ENCODE data around the gene NOX5.

The NOX5 gene

DNA sequence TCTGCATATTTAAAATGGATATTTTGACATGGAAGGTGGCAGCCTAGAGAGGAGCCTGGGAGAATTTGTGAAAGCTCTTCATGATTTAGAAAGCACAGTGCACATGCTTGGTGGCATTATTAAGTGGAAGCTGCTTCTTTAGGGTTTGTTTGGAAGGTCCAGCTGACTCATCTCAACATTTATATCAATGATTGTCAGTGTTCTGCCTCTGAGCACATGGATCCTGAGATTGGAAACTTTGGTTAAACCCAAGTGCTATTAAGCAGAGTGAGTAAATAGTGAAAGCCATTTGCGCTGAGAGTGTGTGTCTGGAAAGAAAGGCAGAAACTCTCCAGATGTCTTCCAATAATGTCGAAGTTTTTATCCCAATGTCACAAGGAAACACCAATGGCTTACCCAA is 7.4 kb downstream of the NOX5 start:
- no peak for DNase-seq (ENCODE audit: low spot score)

DNA sequence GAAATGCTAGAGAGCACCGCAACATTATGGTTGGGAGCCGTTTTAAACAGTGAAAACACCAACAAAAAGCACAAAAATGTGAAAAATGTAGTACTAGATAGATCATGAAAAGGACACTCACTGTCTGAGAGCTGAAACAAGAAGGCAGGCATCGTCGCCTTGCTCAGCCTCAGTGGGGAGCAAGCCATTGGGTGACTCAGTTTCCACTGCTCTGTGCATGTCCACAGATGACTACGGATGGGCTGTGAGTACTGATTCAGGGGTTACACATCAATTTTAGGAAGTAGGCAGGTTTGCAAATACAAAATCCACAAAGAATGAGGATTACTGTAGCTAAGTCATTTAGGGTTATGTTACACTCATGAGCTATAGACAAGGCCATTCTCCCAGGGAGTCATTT is 10.8 kb downstream of the NOX5 start:
- no peak for DNase-seq (ENCODE audit: low spot score)

DNA sequence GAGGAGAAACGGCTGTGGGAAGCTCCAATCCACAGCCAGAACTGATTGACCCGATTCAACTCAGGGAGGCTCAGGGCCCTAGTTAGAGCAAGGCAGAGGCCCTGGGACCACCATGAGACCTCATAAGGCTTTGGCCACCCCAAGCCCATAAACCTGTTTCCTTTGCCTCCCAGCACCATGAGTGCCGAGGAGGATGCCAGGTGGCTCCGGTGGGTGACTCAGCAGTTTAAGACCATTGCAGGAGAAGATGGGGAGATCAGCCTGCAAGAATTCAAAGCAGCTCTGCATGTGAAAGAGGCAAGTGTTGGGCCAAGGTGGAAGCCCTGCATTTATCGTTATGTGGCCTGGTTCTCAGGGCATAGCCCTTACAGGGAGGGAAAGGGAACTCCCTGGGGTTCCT is 11.9 kb downstream of the NOX5 start:
- no peak for DNase-seq (ENCODE audit: low spot score)

DNA sequence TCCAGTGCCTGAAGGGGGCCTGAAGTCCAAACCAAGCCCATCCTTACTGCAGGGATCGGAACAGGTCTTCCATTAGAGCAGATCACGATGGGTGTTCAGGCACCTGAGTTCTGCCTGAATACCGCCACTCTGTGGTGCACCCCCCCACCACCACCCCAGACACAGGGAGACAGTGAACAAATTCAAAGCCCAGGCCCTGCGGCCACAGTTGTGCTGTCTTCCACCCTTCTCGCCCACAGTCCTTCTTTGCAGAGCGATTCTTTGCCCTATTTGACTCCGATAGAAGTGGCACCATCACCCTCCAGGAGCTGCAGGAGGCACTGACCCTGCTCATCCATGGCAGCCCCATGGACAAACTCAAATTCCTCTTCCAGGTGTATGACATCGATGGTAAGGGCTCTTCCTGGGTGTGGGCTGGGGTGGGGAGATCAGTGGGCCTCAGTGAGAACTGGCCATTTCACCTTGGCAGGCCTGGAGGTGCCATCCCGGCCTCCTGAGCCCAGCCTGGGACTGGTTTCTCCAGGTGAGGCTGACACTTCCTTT is 13.6 kb downstream of the NOX5 start:
- DNase-seq (ENCODE audit: low spot score): no peak

DNA sequence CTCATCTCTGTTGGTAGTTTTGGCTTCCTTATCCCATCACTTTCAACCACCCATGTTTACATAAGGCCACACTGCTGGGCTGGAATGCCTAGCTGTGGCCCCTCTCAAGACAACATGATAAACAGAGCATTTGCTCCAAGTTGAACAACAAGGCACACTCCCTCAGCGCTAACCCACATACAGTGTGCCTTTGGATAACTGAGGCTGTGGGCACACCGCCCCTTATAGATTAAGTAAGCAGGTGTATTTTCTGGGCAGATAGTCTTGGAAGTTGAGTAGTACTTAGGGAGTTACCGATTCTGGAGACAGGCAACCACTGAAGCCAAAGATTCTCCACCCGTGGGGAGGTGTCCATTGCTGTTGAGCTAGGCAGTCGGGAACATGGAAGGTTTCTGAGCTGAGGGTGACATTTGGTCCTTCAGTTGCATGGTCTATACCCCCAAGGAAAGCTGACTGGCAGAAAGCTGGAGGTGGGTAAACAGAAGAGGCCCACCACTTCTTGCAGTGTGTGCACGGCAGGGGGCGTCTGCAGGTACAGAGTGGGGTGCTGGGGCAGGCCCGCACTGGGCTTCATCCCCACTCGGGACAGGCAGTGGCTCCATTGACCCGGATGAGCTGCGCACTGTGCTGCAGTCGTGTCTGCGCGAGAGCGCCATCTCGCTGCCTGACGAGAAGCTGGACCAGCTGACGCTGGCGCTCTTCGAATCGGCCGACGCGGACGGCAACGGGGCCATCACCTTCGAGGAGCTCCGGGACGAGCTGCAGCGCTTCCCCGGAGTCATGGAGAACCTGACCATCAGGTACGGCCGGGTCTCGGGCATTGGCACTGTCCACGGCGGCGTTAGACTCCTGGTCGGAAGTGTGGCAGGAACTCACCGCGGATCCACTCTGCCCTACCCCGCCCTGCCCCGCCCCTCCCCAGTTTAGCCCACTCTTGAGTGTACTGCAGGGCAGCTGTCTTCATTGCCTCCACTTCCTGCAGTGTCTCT is 16.8 kb downstream of the NOX5 start:
- peak; percentile 82 for DNase-seq (ENCODE audit: low spot score)

DNA sequence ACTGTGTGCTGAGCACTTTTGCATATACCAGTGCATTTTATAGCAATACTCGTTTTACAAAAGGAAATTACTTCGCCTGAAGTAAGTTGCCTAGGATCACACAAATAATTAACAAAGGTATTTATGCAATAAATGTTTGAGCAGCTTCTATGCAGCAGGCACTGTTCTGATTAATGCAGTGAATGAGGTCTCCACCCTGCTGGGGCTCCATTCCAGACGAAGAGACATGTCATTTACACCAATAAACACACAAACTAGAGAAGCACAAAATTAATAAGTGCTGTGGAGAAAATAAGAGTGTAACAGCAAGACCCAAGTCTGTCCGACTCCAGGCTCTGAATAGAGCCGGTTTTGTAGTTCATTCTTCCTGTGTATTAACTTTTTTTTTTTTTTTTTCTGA is 17.5 kb downstream of the NOX5 start:
- no peak for DNase-seq (ENCODE audit: low spot score)

DNA sequence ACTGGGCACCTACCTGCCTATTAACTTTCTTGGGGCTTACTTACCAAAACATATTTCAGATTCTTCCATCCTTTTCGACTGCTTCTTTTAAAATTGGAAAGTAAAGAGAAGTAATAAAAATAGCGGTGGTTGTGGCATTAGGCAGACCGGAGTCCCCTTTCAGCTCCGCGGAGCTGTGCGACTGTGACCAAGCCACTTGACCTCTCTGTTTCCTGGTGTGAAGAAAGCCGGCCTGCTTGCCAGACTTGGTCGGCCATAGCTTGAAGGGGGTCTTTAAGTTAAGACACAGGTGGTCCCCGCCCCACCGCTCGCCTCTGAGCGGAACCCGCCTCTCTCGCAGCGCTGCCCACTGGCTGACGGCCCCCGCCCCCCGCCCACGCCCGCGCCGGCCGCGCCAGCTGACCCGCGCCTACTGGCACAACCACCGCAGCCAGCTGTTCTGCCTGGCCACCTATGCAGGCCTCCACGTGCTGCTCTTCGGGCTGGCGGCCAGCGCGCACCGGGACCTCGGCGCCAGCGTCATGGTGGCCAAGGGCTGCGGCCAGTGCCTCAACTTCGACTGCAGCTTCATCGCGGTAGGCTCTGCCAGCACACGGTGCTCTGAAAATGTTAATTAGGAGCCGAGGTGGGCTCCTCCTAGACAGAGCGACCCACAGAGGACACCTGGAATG is 18.3 kb downstream of the NOX5 start:
- DNase-seq (ENCODE audit: low spot score): no peak

DNA sequence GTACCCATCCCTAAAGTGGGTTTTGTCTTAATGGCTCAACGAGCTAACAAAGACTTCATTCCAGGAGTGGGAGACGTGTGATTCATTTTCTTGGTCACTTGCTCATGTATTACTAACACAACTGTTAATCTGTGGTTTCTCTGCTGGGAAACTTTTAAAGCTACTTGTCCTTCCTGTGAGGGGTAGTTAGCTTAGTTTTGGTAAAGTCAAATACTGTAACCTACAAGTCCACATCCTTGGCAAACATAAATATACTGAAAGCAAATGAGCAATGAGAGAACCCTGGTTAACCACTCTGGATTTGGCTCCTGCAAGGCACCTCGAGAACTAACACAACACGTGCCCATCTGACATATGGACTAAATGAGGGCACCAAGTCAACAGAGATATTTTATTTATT is 19.9 kb downstream of the NOX5 start:
- DNase-seq (ENCODE audit: low spot score): peak; percentile 6

DNA sequence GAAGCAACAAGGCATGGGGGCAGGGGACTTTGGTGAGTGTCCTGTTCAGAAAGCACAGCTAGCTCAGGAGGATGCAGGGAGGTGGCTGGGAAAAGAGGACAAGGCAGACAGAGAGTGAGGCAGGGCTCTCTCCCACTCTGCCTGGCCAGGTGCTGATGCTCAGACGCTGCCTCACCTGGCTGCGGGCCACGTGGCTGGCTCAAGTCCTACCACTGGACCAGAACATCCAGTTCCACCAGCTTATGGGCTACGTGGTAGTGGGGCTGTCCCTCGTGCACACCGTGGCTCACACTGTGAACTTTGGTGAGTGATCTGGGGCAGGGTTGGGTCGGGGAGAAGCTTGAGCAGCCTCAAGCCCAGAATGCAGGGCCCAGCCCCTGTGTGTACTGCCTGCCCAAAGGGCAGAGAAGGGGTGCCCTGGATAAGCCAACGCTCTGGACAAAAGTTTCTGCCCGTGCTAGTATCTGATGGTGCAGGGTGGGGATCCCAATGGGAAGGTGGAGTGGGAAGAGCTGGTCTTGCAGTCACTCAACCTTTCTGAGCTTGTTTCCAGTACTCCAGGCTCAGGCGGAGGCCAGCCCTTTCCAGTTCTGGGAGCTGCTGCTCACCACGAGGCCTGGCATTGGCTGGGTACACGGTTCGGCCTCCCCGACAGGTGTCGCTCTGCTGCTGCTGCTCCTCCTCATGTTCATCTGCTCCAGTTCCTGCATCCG is 20.9 kb downstream of the NOX5 start:
- DNase-seq (ENCODE audit: low spot score): peak; percentile 78

DNA sequence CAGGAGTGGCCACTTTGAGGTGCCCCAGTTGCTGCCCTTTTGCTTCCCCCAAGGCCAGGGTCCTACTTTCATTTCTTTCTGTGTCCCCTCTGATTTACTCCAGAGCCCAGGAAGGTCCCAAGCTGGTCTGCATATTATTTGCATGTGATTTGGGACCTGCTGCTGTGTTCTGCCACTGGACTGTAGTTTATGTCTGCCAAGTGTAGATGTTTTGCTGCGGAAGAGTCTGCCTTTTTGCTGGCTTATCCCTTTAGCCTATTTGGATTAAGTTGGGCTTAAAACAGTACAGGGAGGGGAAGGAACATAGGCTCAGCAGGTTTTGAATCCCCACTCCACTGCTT is 21.4 kb downstream of the NOX5 start:
- no peak for DNase-seq (ENCODE audit: low spot score)

DNA sequence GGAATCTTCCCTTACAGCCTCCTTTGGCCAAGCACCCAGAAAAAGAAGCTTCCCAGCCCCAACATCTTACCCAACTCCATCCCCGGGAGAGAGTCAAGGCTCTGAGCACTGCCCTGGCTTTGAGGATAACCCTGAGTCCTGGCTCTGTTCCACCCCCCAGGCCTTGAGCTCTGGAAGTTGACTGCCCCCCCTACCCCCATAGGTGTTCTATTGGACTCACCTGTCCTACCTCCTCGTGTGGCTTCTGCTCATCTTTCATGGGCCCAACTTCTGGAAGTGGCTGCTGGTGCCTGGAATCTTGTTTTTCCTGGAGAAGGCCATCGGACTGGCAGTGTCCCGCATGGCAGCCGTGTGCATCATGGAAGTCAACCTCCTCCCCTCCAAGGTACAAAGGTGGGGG is 22.3 kb downstream of the NOX5 start:
- peak; percentile 15 for DNase-seq (ENCODE audit: low spot score)

DNA sequence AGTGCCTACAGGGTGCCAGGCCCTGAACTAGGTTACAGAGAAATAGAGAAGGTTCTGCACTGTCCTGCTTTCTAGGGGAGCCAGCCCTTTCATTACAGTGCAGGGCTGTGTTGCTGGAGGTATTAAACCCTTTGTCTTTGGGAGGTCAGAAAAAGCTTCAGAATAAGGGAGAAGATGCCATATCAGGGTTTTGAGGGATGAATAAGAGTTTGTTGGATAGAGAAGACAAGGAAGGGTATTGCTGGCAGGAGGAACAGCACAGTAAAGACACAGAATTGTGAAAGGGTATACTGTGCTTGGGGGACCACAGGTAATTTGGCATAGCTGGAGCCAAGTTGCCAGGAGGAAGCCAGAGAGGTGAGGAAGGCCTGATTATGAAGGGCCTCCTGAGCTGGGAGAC is 23.0 kb downstream of the NOX5 start:
- no peak for DNase-seq (ENCODE audit: low spot score)

DNA sequence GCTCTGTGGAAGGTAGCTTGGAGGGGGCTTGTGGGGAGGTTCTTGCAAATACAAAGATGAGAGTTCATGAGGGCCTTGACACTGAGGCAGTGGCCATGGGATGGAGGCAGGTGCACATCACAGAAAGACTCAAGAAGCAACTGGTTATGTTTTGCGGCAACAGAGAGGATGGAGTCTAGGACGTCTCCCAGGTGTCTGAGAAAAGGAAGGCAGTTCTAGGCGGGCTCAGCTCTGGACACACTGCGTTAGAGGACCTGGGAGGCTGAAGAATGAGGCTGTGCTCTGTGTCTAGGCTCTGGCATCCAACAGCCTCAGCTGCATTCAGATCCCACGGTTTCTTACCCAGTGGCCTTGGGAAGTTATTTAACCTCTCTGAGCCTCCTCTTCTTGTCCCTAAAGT is 23.5 kb downstream of the NOX5 start:
- peak; percentile 14 for DNase-seq (ENCODE audit: low spot score)

DNA sequence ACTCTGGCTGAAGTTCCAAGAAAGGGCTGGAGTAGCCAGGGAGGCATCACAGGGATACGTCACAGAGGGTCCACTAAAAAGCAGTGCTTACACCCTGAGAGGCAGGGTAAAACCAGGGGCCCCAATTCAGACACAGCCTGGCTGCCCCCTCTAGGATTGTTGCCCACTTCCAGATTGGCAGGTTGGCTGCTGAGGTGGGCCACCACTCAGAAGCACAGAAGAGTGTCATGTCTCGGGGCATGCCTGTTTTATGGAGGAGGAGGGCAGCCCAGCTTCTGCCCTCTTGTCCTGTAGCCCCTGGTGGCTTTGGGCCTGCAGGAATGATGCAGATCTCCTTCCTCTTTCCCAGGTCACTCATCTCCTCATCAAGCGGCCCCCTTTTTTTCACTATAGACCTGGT is 24.0 kb downstream of the NOX5 start:
- peak; percentile 21 for DNase-seq (ENCODE audit: low spot score)

DNA sequence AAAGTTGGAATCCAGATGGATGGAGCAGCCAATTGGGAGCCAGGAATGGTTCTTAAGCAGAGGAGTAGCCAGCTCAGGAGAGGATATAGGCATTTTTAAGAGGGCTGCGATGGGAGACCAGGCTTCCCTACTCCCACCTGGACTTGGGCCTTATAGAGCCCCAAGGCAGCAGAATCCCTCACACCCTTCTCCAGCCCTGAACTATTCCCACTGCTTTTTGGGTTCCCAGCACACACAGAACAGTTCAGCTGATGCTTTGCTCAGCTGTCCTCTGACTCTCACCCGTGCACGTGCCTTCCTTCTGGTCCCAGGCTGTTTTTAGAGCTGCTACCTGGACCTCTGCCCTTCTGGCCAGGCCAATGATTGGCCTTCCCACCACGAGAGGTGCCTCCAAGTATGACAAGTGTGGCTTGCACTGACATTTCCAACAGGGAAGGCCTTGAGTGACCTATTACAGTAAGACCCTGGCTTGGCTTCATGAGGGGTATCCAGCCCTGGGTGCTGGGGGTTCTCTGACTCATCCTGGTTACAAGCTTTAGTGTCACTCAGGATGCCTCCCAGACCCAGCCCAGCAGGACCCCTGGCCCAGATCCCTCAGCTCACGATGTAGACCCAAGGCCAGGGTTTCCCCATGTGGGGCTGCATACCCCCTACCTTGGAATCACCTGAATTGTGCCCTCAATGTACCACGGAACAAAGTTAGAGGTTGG is 25.2 kb downstream of the NOX5 start:
- DNase-seq (ENCODE audit: low spot score): peak; percentile 25

DNA sequence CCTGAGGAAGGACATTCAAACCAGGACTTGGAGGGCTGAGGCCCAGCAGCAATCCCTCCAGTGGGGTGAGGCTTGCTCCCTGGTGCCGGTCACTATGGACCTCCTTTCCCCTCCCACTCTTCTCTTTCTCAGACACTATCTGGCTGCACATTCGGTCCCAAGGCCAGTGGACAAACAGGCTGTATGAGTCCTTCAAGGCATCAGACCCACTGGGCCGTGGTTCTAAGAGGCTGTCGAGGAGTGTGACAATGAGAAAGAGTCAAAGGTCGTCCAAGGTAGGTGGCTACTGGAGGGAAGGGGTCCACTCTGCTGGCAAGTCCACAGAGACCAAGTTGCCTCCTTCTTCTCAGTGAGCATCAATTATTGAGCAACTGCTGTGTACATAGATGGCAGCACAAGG is 28.0 kb downstream of the NOX5 start:
- DNase-seq (ENCODE audit: low spot score): peak; percentile 25

DNA sequence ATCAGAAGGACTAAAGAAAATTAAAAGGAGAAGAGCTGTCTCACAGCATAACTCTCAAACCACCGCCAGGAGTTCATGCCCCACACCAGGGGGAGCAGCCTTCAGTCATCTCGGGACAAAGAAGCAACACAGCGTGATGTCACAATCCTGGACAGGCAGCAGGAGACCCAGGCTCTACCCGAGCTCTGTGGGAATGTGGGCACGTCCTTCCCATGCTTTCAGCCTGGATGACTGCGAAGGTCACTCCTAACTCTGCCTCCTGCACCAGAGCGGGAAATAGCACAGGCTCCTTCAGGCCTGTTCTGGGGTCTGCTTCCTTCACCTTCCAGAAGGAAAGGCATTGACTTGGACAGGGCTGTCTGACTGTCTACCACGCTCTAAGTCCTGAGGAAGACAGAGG is 31.3 kb downstream of the NOX5 start:
- peak; percentile 64 for DNase-seq (ENCODE audit: low spot score)

DNA sequence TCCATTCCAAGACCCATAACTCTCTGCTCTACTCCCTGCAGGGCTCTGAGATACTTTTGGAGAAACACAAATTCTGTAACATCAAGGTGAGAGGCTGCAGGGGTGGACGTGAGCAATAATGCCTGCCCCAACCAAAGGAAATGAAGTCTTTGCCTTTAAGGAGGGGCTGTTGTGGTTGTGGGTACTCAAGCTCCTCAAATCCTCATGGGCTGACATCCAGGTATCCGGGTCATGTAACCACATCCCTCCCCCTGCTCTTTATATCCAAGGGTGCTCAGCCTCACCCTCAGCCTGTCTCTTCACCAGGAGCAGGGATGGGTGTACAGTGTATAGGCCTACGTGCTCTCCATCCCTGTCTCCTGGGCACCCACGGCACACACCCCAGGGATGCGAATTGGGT is 32.3 kb downstream of the NOX5 start:
- DNase-seq (ENCODE audit: low spot score): no peak

DNA sequence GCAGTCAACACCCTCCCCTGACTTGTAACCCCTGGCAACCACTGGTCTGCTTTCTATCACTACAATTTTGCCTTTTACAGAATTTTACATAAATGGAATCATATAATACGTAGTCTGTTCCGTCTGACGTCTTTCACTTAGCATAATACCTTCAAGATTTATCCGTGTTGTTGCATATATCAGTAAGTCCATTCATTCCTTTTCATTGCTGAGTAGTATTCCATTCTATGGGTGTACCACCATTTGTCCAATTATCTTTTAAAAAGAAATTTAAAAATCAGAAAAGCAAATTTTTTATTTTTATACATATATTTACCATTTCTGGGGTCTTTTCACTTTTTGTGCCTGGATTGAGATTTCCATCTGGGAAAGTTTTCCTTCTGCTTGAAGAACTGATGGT is 35.5 kb downstream of the NOX5 start:
- DNase-seq (ENCODE audit: low spot score): no peak

DNA sequence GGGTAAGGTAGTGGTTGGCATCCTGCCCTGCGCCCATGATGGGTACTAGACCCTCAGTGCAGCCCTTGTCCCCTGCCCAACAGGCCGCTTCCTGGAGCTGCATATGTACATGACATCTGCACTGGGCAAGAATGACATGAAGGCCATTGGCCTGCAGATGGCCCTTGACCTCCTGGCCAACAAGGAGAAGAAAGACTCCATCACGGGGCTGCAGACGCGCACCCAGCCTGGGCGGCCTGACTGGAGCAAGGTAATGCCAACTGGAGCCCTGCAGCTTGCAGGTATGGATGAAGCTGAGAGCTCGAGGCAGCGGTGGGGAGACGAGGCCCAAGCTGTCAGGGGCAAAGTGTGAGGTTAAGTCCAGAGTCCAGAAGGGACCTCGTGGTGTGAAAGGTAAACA is 40.8 kb downstream of the NOX5 start:
- DNase-seq (ENCODE audit: low spot score): no peak

DNA sequence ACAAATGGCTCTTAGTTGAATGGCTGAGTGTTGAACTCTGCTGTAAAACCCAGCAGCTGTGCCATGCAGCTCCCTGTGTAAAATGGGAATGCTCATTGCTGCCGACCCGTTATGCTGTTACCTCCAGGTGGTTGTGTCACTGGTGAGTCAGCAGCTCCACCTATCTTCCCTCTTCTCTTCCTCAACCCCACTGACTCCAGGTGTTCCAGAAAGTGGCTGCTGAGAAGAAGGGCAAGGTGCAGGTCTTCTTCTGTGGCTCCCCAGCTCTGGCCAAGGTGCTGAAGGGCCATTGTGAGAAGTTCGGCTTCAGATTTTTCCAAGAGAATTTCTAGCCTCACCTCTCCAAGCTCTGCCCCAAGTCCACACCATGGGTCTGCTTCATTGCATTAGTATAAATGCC is 41.9 kb downstream of the NOX5 start:
- no peak for DNase-seq (ENCODE audit: low spot score)
